GM12878 (cell line): ENCODE measurements around the gene ADGRG7. TPM values are rescaled to one million over a fixed set of nuclear protein-coding genes. Genes with fewer than 3 reads are reported as not detected.
A peak's percentile ranks its signal among the peaks of the same experiment; 100 is the strongest.

Experiments
- ATAC-seq: fragments of 200-7000 bp; cut with Tn5 transposase; 3 replicates; pipeline ENCODE4 v1.9.1; 2020; ENCODE audit warnings: mild to moderate bottlenecking, moderate library complexity
- BruUV-seq: library from RNA; stranded (reverse); fragments of 400-500 nt; replicated peaks from 2 replicates; lab custom pipeline; 2021; lab: Mats Ljungman, UMichigan
- CTCF ChIA-PET: fragments of 300-600 bp; sonication (Branson Sonifier 250); formaldehyde crosslinking; extraction: SDS; loops from one replicate; lab custom pipeline; 2021; ENCODE audit warnings: inconsistent platforms; lab: Yijun Ruan, JAX
- POLR2A ChIA-PET: fragments of 350-600 bp; formaldehyde crosslinking; extraction: SDS; loops from one replicate; lab custom pipeline; 2021; ENCODE audit warnings: inconsistent platforms; lab: Charles Lee
- RAD21 ChIA-PET: fragments of 300-600 bp; sonication (Branson Sonifier 250); formaldehyde crosslinking; loops from one replicate; lab custom pipeline; 2023; ENCODE audit warnings: antibody characterized with exemption; ENCODE audit not compliant: unreplicated experiment; lab: Charles Lee
- SMC1A ChIA-PET: fragments of 300-600 bp; sonication (Branson Sonifier 250); formaldehyde crosslinking; loops from one replicate; lab custom pipeline; 2023; ENCODE audit not compliant: unreplicated experiment, uncharacterized antibody; lab: Charles Lee
- DNase-seq: peaks from one replicate; pipeline ENCODE4 v3.0.0-alpha.2; 2011; ENCODE audit warnings: low read depth, low spot score
- FAIRE-seq: peaks from 3 replicates; lab custom pipeline; 2011; peaks lifted over from hg19 to GRCh38; lab: Jason Lieb, UNC
- H2AFZ ChIP-seq: 2 replicates; pipeline ENCODE4 v1.6.0; 2011; ENCODE audit warnings: low read depth, low read length, control low read depth; ENCODE audit not compliant: control insufficient read depth
- H3K27ac ChIP-seq: 2 replicates; pipeline ENCODE4 v1.5.1; 2011; ENCODE audit warnings: control low read depth; ENCODE audit not compliant: control insufficient read depth, insufficient read depth
- H3K27me3 ChIP-seq, 2 experiments: replicated peaks in 1 of 2; 2 replicates each; pipeline versions ENCODE4 v1.6.0 to v1.6.1; 2011; ENCODE audit warnings: low read length in 1 of 2; ENCODE audit not compliant: control insufficient read depth in 2 of 2, insufficient read depth in 2 of 2
- H3K36me3 ChIP-seq, 2 experiments: 2 replicates each; pipeline ENCODE4 v1.5.1; 2011; ENCODE audit warnings: low read length in 1 of 2; ENCODE audit not compliant: control insufficient read depth in 2 of 2, insufficient read depth in 2 of 2
- H3K4me1 ChIP-seq: 2 replicates; pipeline ENCODE4 v1.6.1; 2011; ENCODE audit warnings: mild to moderate bottlenecking, low read length, moderate library complexity, mixed read lengths; ENCODE audit not compliant: control insufficient read depth, insufficient read depth
- H3K4me2 ChIP-seq: 2 replicates; pipeline ENCODE4 v1.6.0; 2011; ENCODE audit warnings: control low read depth; ENCODE audit not compliant: control insufficient read depth, insufficient read depth
- H3K4me3 ChIP-seq: fragments of 200-600 bp; sonication (generic); 2 replicates; pipeline ENCODE4 v1.5.1; 2016
- H3K79me2 ChIP-seq: 2 replicates; pipeline ENCODE4 v1.6.0; 2011; ENCODE audit warnings: low read length; ENCODE audit not compliant: control insufficient read depth, insufficient read depth
- H3K9ac ChIP-seq: 2 replicates; pipeline ENCODE4 v1.8.0; 2011; ENCODE audit warnings: low read length, control low read depth, mixed read lengths; ENCODE audit not compliant: control insufficient read depth, insufficient read depth
- H3K9me3 ChIP-seq: replicated peaks from 3 replicates; pipeline ENCODE4 v1.5.1; 2011; ENCODE audit warnings: mild to moderate bottlenecking, low read length; ENCODE audit not compliant: control insufficient read depth, insufficient read depth
- H4K20me1 ChIP-seq: 2 replicates; pipeline ENCODE4 v1.6.0; 2011; ENCODE audit not compliant: control insufficient read depth, insufficient read depth
- EZH2 ChIP-seq: IDR thresholded peaks from 2 replicates; pipeline ENCODE4 v1.6.1; 2012; ENCODE audit warnings: low read depth, mild to moderate bottlenecking, control low read depth, inconsistent platforms, low read length, borderline replicate concordance; ENCODE audit not compliant: control insufficient read depth
- NFXL1 ChIP-seq: fragments of 450-650 bp; IDR thresholded peaks from 2 replicates; pipeline ENCODE4 v1.6.1; 2017; ENCODE audit warnings: antibody characterized with exemption, mild to moderate bottlenecking, borderline replicate concordance
- TAF1 ChIP-seq: IDR thresholded peaks from 2 replicates; pipeline ENCODE4 v1.6.1; 2011; ENCODE audit warnings: mild to moderate bottlenecking, low read depth, low read length, borderline replicate concordance
- USF2 ChIP-seq: IDR thresholded peaks from 2 replicates; pipeline ENCODE4 v1.6.1; 2011; ENCODE audit warnings: low read depth, low read length, improper control_type of control experiment, borderline replicate concordance
- ZBTB11 ChIP-seq: fragments of 450-650 bp; formaldehyde crosslinking; IDR thresholded peaks from 2 replicates; pipeline ENCODE4 v1.5.0; 2022; ENCODE audit warnings: mild to moderate bottlenecking, missing genetic modification characterization
- WGBS: methylation state at CpG from one replicate; pipeline ENCODE4 v1.1.6; 2016; ENCODE audit warnings: low lambda C conversion rate; ENCODE audit not compliant: insufficient replicate concordance, insufficient coverage; ENCODE audit errors: missing lambda C conversion rate; 5-methylcytosine and 5-hydroxymethylcytosine counted together
- in situ Hi-C: fragments of 300-500 bp; cut with MboI; formaldehyde crosslinking; loops from 9 replicates; pipeline ENCODE4 v1.14.3; 2018; ENCODE audit warnings: mixed read lengths
- intact Hi-C: fragments of 100-400 bp; cut with micrococcal nuclease; formaldehyde crosslinking; loops from one replicate; pipeline ENCODE4 v1.14.2; 2022; ENCODE audit not compliant: unreplicated experiment
- polyA plus RNA-seq, 11 experiments: library from polyadenylated mRNA; depleted of rRNA in 4 of 11; unstranded in 6 of 11; stranded (reverse) in 5 of 11; fragments of >200 nt; fragmentation: Nextera tagmentation in 4 of 11; fragmentation: Illumina TruSeq in 1 of 11; extraction: Ambion mirVana in 4 of 11; extraction: Trizol in 1 of 11; gene quantifications; 1 replicate in 1 of 11; 2 replicates in 10 of 11; pipeline versions ENCODE4 v1.2.1 to v1.2.3, GENCODE V29; 2011 to 2016; ENCODE audit warnings: inconsistent platforms in 2 of 11, missing spikeins in 2 of 11, low read depth in 1 of 11
- total RNA-seq, 4 experiments: library from RNA; depleted of rRNA in 3 of 4; stranded (reverse); fragments of >200 nt in 3 of 4; fragmentation: Illumina TruSeq in 1 of 4; extraction: Trizol in 1 of 4; gene quantifications; 2 replicates each; pipeline versions ENCODE4 v1.2.1 to v1.2.3, GENCODE V29; 2013 to 2021
- TF ChIP-seq, protein P1 (sequence below): fragments of 450-650 bp; IDR thresholded peaks from 2 replicates; pipeline ENCODE4 v1.6.1; 2018; ENCODE audit warnings: mild to moderate bottlenecking, low read depth, moderate library complexity; ENCODE audit not compliant: partially characterized antibody

Gene ADGRG7
- total and polyA plus RNA-seq, 10 of the 15 experiments (the other 5 are each of a cell fraction or from before 2014, with no cell fraction given) = 0.02 to 0.21 (median 0.14) TPM; not detected in 7

DNA sequence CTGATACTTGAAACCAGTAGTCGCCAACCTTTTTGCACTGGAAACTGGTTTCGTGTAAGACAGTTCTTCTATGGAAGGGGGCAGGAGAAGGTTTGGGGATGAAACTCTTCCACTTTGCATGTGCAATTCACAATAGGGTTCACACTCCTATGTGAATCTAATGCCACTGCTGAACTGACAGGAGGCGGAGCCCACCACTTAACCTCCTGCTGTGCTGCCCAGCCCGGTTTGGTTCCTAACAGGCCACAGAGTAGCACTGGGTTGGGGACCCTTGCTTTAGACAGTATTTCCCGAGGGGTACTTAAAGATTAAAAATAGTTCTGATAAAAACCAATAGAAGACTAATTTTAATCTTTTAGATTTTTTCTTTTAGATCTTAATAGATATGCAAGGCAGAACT is 111.0 kb downstream of the ADGRG7 start:
- Histone ChIP-seq H3K9me3 (no peaks in the 10 kb centered on the region; the same call in 2 of the 3 replicates), H3K36me3 (peaks cover 5 to 18% of the 10 kb centered on the region in 2 experiments), H4K20me1 (no peaks in the 10 kb centered on the region), H3K9ac (no peak overlapping the region), H3K4me2 (no peak overlapping the region), H3K4me3 (no peak overlapping the region), H3K4me1 (no peaks in the 10 kb centered on the region), H3K27me3 (no peaks in the 10 kb centered on the region), H2AFZ (no peak overlapping the region), H3K79me2 (peaks cover 47% of the 10 kb centered on the region), H3K27ac (no peak overlapping the region)
- FAIRE-seq (no peak), ATAC-seq (no peak), DNase-seq (no peak)
- in situ Hi-C loops = no loop called here
- SMC1A ChIA-PET = interaction anchor here (4.5 kb wide), 1 partner anchor 7 kb away, joined by 18 read pairs; no protein-coding TSS in a partner anchor
- intact Hi-C loops = no loop called here
- no peak for TF ChIP-seq NFXL1
- WGBS = 95% methylated on average over 5 of the region's 5 CpGs
- RAD21 ChIA-PET = no interaction called here
- BruUV-seq = no TSS peak
- POLR2A ChIA-PET = interaction anchor here (1.0 to 1.6 kb wide), 3 partner anchors 8 to 12 kb away, joined by 3 to 5 read pairs (median 3); no protein-coding TSS in a partner anchor
- CTCF ChIA-PET = interaction anchor here (1.6 kb wide), 2 partner anchors 15 to 19 kb away, joined by 3 to 4 read pairs; no protein-coding TSS in a partner anchor

- RAD21 ChIA-PET = interaction anchor here (0.6 to 1.5 kb wide), 4 partner anchors 10 to 914 kb away, joined by 3 to 5 read pairs (median 4); no protein-coding TSS in a partner anchor
- 98% methylated on average over 3 of the region's 3 CpGs for WGBS
- Histone ChIP-seq H3K9me3 (no peaks in the 10 kb centered on the region), H3K27ac (no peak overlapping the region), H3K36me3 (peaks cover 4 to 8% of the 10 kb centered on the region in 2 experiments; a peak in 3 of 4 replicates), H3K79me2 (peaks cover 10% of the 10 kb centered on the region), H3K4me3 (no peak overlapping the region), H3K27me3 (no peaks in the 10 kb centered on the region), H4K20me1 (no peaks in the 10 kb centered on the region), H3K4me2 (no peak overlapping the region), H2AFZ (no peak overlapping the region), H3K9ac (no peak overlapping the region), H3K4me1 (no peaks in the 10 kb centered on the region; the same call in 1 of the 2 replicates)
- DNase-seq (no peak), ATAC-seq (peak; percentile 43), FAIRE-seq (no peak)
- no TSS peak for BruUV-seq
- intact Hi-C loops = loop anchor here (5.0 kb wide), 1 partner anchor 264 kb away; no protein-coding TSS in a partner anchor
- POLR2A ChIA-PET = interaction anchor here (1.0 to 2.3 kb wide), 4 partner anchors 10 to 16 kb away, joined by 4 to 6 read pairs (median 5); partner anchors contain the start of gene TFG
- CTCF ChIA-PET = interaction anchor here (0.7 to 2.9 kb wide), 3 partner anchors 10 to 24 kb away, joined by 3 to 11 read pairs (median 3); no protein-coding TSS in a partner anchor
- in situ Hi-C loops = no loop called here
- SMC1A ChIA-PET = interaction anchor here (0.8 to 3.7 kb wide), 5 partner anchors 10 to 71 kb away, joined by 3 to 34 read pairs (median 3); no protein-coding TSS in a partner anchor
- TF ChIP-seq EZH2 (no peak), USF2 (no peak), TAF1 (no peak), ZBTB11 (no peak)
- TF ChIP-seq, protein P1, sequence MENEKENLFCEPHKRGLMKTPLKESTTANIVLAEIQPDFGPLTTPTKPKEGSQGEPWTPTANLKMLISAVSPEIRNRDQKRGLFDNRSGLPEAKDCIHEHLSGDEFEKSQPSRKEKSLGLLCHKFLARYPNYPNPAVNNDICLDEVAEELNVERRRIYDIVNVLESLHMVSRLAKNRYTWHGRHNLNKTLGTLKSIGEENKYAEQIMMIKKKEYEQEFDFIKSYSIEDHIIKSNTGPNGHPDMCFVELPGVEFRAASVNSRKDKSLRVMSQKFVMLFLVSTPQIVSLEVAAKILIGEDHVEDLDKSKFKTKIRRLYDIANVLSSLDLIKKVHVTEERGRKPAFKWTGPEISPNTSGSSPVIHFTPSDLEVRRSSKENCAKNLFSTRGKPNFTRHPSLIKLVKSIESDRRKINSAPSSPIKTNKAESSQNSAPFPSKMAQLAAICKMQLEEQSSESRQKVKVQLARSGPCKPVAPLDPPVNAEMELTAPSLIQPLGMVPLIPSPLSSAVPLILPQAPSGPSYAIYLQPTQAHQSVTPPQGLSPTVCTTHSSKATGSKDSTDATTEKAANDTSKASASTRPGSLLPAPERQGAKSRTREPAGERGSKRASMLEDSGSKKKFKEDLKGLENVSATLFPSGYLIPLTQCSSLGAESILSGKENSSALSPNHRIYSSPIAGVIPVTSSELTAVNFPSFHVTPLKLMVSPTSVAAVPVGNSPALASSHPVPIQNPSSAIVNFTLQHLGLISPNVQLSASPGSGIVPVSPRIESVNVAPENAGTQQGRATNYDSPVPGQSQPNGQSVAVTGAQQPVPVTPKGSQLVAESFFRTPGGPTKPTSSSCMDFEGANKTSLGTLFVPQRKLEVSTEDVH = no peak
Observed at GRCh38 chr3:100725935-100726513, 116.6 kb downstream of the ADGRG7 start.
